ENCODE measurements around the gene CHPF2.
A peak's percentile ranks its signal among the peaks of the same experiment; 100 is the strongest.

The CHPF2 gene

DNA sequence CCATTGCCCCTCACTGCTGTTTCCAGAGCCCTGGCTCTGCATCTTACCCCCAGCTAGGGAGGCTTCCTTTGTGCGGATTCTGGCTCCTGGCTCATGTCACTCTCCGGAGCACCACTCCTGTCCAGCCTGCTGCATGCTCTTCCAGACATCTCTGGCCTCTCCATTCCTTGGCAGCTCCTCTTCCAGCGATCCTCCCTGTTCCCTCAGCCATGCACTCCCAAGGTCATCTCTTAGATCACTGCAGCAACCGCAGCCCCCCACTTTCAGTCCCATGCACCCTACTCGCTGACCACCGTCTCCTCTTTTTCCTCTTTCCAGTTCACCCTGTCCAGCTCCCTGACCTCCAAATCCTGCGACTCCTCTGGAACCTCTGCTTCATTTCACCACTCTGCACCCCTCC is 23.1 kb downstream of the CHPF2 start (continued):
- no peak for TF ChIP-seq ZNF214 (tag by site-specific recombination; IDR thresholded peaks at IDR 0.05; ENCODE audit: borderline replicate concordance)

GRCh38 chr7:151256410-151257045 is 24.2 kb downstream of the CHPF2 start:
- H3K27ac ChIP-seq (ENCODE audit: extremely low read depth, low read depth, low read length) = no peak overlapping the region
- H3K9me3 ChIP-seq (ENCODE audit: control insufficient read depth, insufficient read depth, low read depth, low read length) = no peaks in the 10 kb centered on the region
- CTCF ChIA-PET = interaction anchor here (0.6 kb wide), 2 partner anchors 20 to 35 kb away, joined by 4 to 5 read pairs; no protein-coding TSS in a partner anchor
- H3K4me1 ChIP-seq (ENCODE audit: control insufficient read depth, insufficient read depth, low read length) = no peaks in the 10 kb centered on the region
- POLR2A ChIA-PET = interaction anchor here (0.9 to 1.1 kb wide), 2 partner anchors 20 to 30 kb away, joined by 3 read pairs; partner anchors contain the start of gene ABCF2
- no peaks in the 10 kb centered on the region for H3K36me3 ChIP-seq (ENCODE audit: control insufficient read depth in 2 of 2, insufficient read depth in 1 of 2, low read length in 2 of 2)
- TF ChIP-seq ZNF510 (tag by site-specific recombination; IDR thresholded peaks at IDR 0.05; ENCODE audit: insufficient replicate concordance) (no peak), GLI4 (tag by site-specific recombination; IDR thresholded peaks at IDR 0.05) (no peak), ZFP69B (tag by site-specific recombination; IDR thresholded peaks at IDR 0.05) (no peak), ZNF677 (tag by site-specific recombination; IDR thresholded peaks at IDR 0.05) (no peak), ZNF274 (IDR thresholded peaks at IDR 0.05; ENCODE audit: low read length) (no peak), ZNF274 (tag by site-specific recombination; IDR thresholded peaks at IDR 0.05; ENCODE audit: borderline replicate concordance) (no peak), ZNF791 (tag by site-specific recombination; IDR thresholded peaks at IDR 0.05) (no peak), GLIS2 (tag by site-specific recombination; IDR thresholded peaks at IDR 0.05) (no peak)
- TF ChIP-seq, protein P1, sequence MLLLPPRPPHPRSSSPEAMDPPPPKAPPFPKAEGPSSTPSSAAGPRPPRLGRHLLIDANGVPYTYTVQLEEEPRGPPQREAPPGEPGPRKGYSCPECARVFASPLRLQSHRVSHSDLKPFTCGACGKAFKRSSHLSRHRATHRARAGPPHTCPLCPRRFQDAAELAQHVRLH (tag by site-specific recombination; IDR thresholded peaks at IDR 0.05) = no peak
- no peak overlapping the region for H3K4me3 ChIP-seq (ENCODE audit: low read depth, low read length)

DNA sequence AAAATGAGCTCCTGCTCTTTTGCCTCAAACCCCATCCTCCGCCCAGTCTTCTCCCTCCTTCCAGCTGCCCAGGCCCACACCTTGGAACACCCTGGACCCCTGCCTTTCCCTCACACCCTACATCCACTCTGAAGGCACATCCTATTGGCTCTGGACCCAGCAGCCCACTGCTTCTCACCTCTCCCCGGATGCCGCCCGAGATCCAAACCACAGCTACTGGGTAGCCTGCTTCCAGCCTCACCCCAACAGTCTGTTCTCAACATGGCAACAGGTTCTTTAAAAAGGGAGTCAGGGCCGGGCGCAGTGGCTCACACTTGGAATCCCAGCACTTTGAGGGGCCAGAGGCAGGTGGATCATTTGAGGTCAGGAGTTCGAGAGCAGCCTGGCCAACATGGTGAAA is 25.7 kb downstream of the CHPF2 start:
- POLR2A ChIA-PET = interaction anchor here (0.7 kb wide), 1 partner anchor 773 kb away, joined by 3 read pairs; no protein-coding TSS in a partner anchor
- Histone ChIP-seq H3K9me3 (ENCODE audit: control insufficient read depth, insufficient read depth, low read depth, low read length) (no peaks in the 10 kb centered on the region), H3K27ac (ENCODE audit: extremely low read depth, low read depth, low read length) (no peak overlapping the region), H3K4me3 (ENCODE audit: low read depth, low read length) (no peak overlapping the region), H3K36me3 (ENCODE audit: control insufficient read depth in 2 of 2, insufficient read depth in 1 of 2, low read length in 2 of 2) (no peaks in the 10 kb centered on the region), H3K4me1 (ENCODE audit: control insufficient read depth, insufficient read depth, low read length) (no peaks in the 10 kb centered on the region)
- TF ChIP-seq ZNF596 (tag by site-specific recombination; IDR thresholded peaks at IDR 0.05) = no peak
- no peak for TF ChIP-seq ZNF585B (tag by site-specific recombination; IDR thresholded peaks at IDR 0.05)
- TF ChIP-seq SCRT2 (tag by site-specific recombination; IDR thresholded peaks at IDR 0.05) = peak; percentile 58; the same call in 1 of the 2 replicates
- TF ChIP-seq ZNF670 (tag by site-specific recombination; IDR thresholded peaks at IDR 0.05; ENCODE audit: low read depth) = no peak
- no peak for TF ChIP-seq ZNF16 (tag by site-specific recombination; IDR thresholded peaks at IDR 0.05; ENCODE audit: low read depth)
- CTCF ChIA-PET = no interaction called here

DNA sequence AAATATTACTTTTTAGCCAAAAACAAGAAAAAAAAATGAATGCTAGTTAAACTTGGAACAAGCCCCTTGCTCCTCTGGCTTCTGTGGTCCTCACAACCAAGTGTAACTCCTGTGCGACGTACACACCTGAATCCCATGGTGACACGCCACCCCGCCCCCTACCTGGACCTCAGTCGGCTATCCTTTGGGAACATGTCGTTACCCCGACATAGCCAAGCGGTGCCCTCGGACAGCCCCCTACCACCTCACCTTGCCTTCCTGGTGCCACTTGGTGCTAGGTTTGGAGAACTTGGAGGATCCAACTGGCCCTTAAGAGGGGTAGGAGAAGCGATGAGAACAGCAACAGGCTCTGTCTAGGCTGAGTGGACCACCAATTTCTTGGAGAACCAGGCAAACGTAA is 28.2 kb downstream of the CHPF2 start:
- CTCF ChIA-PET = interaction anchor here (1.1 kb wide), 1 partner anchor 16 kb away, joined by 3 read pairs; no protein-coding TSS in a partner anchor
- no peak overlapping the region for H3K4me3 ChIP-seq (ENCODE audit: low read depth, low read length)
- no peaks in the 10 kb centered on the region for H3K9me3 ChIP-seq (ENCODE audit: control insufficient read depth, insufficient read depth, low read depth, low read length)
- H3K36me3 ChIP-seq (ENCODE audit: control insufficient read depth in 2 of 2, insufficient read depth in 1 of 2, low read length in 2 of 2) = no peaks in the 10 kb centered on the region
- TF ChIP-seq ZNF501 (tag by site-specific recombination; IDR thresholded peaks at IDR 0.05) (no peak), ZNF416 (tag by site-specific recombination; IDR thresholded peaks at IDR 0.05) (no peak), ZNF560 (tag by site-specific recombination; IDR thresholded peaks at IDR 0.05; ENCODE audit: borderline replicate concordance) (no peak), SETDB1 (IDR thresholded peaks at IDR 0.05; ENCODE audit: insufficient read length, low read length) (no peak), PRDM4 (tag by site-specific recombination; IDR thresholded peaks at IDR 0.05) (no peak), GLI4 (tag by site-specific recombination; IDR thresholded peaks at IDR 0.05) (no peak), ZBTB10 (tag by site-specific recombination; IDR thresholded peaks at IDR 0.05) (no peak), ZNF433 (tag by site-specific recombination; IDR thresholded peaks at IDR 0.05; ENCODE audit: low read depth) (no peak), ZNF677 (tag by site-specific recombination; IDR thresholded peaks at IDR 0.05) (no peak), ZBTB7A (tag by site-specific recombination; IDR thresholded peaks at IDR 0.05; ENCODE audit: low read depth) (no peak)
- H3K27ac ChIP-seq (ENCODE audit: extremely low read depth, low read depth, low read length) = no peak overlapping the region
- no peaks in the 10 kb centered on the region for H3K4me1 ChIP-seq (ENCODE audit: control insufficient read depth, insufficient read depth, low read length)
- POLR2A ChIA-PET = no interaction called here
